ENCODE measurements around the gene PLXND1. TPM values are rescaled to one million over a fixed set of nuclear protein-coding genes. Genes with fewer than 3 reads are reported as not detected.

Gene PLXND1
- total and polyA plus RNA-seq, 2 donors (not counting 1 experiment from before 2014, with no cell fraction given), result 3.3 to 74.4 TPM

- Histone ChIP-seq H4K20me1 (ENCODE audit: control insufficient read depth, insufficient read depth, low read length, poor library complexity, severe bottlenecking) (no peaks in the 10 kb centered on the region), H3K9ac (ENCODE audit: low read length) (no peak overlapping the region), H3K27me3 (replicated peaks in 1 of 4; ENCODE audit: control extremely low read depth in 1 of 4, control insufficient read depth in 3 of 4, insufficient read depth in 4 of 4, low read length in 3 of 4) (peaks cover 0 to 22% (median 7%) of the 10 kb centered on the region in 4 experiments), H2AFZ (ENCODE audit: insufficient read depth, low read depth, low read length, poor library complexity, severe bottlenecking) (no peak overlapping the region), H3K36me3 (replicated peaks in 1 of 2; ENCODE audit: control extremely low read depth in 1 of 2, control insufficient read depth in 1 of 2, extremely low read depth in 1 of 2, insufficient read depth in 2 of 2, low read length in 1 of 2) (no peaks in the 10 kb centered on the region), H3K27ac (ENCODE audit: low read length in 2 of 2) (no peak overlapping the region), H3K9me3 (ENCODE audit: control extremely low read depth in 1 of 3, control insufficient read depth in 2 of 3, insufficient read depth in 1 of 3, low read length in 2 of 3) (peaks cover 0 to 4% (median 0%) of the 10 kb centered on the region in 3 donors), H3K4me2 (replicated peaks; ENCODE audit: low read depth, low read length, poor library complexity, severe bottlenecking) (no peak overlapping the region), H3K4me1 (ENCODE audit: control insufficient read depth in 2 of 2, insufficient read depth in 2 of 2, low read length in 2 of 2) (peaks cover 8 to 20% of the 10 kb centered on the region in 2 donors), H3K79me2 (ENCODE audit: control insufficient read depth, insufficient read depth, low read length) (no peaks in the 10 kb centered on the region), H3K4me3 (ENCODE audit: control extremely low read depth in 1 of 5, extremely low read depth in 1 of 5, insufficient read depth in 1 of 5, low read depth in 2 of 5, low read length in 4 of 5) (no peak overlapping the region)
- Mint-ChIP-seq H3K4me1 (peaks cover 10% of the 10 kb centered on the region), H3K4me3 (no peak overlapping the region), H3K27me3 (peaks cover 8% of the 10 kb centered on the region), H3K27ac (no peak overlapping the region), H3K9me3 (ENCODE audit: insufficient read depth) (no peaks in the 10 kb centered on the region)
- intact Hi-C loops (cut with micrococcal nuclease), result no loop called here
- POLR2A ChIA-PET, result no interaction called here
- TF ChIP-seq CTCF (IDR thresholded peaks at IDR 0.05) (no peak), EZH2 (IDR thresholded peaks at IDR 0.05; ENCODE audit: borderline replicate concordance, insufficient read depth, low read depth, low read length, poor library complexity, severe bottlenecking) (no peak)
- DNase-seq (no peak), ATAC-seq (ENCODE audit: low read depth) (no peak)
- CTCF ChIA-PET, result no interaction called here
- WGBS (ENCODE audit: insufficient coverage), result 96% methylated on average over 8 of the region's 8 CpGs
These were observed 9.8 kb upstream of the PLXND1 start for GRCh38 chr3:129616291-129616690.

DNA sequence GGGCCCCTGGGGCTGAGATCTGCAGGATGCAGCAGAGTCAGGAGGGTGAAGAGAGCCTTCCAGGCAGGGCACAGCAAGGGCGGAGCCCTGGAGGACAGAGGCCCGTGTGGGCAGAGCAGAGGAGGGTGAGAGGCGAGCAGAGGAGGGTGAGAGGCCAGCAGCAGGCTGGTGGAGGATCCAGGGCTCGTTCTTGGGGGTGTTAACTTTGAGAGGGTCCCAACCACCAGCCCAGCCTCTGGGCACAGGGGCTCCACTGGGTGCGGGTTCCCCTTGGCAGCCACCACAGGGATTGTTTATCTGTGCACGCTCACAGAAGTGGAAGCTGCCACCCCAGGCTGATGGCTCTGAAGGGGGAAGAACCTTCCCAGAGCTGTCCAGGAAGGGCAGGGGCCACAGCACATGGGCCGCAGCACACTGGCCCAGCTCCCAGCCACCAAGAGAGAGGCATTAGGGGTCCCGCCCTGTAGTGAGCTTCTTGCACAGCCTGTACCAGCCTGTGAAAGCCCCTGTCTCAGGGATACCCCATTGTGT lies 9.3 kb upstream of the PLXND1 start:
- Histone ChIP-seq H3K4me2 (replicated peaks; ENCODE audit: low read depth, low read length, poor library complexity, severe bottlenecking) (no peak overlapping the region), H3K9ac (ENCODE audit: low read length) (no peak overlapping the region), H3K36me3 (replicated peaks in 1 of 2; ENCODE audit: control extremely low read depth in 1 of 2, control insufficient read depth in 1 of 2, extremely low read depth in 1 of 2, insufficient read depth in 2 of 2, low read length in 1 of 2) (no peaks in the 10 kb centered on the region), H3K9me3 (ENCODE audit: control extremely low read depth in 1 of 3, control insufficient read depth in 2 of 3, insufficient read depth in 1 of 3, low read length in 2 of 3) (peaks cover 0 to 6% (median 0%) of the 10 kb centered on the region in 3 donors), H2AFZ (ENCODE audit: insufficient read depth, low read depth, low read length, poor library complexity, severe bottlenecking) (no peak overlapping the region), H3K27ac (ENCODE audit: low read length in 2 of 2) (no peak overlapping the region), H4K20me1 (ENCODE audit: control insufficient read depth, insufficient read depth, low read length, poor library complexity, severe bottlenecking) (no peaks in the 10 kb centered on the region), H3K27me3 (replicated peaks in 1 of 4; ENCODE audit: control extremely low read depth in 1 of 4, control insufficient read depth in 3 of 4, insufficient read depth in 4 of 4, low read length in 3 of 4) (peaks cover 0 to 22% (median 7%) of the 10 kb centered on the region in 4 experiments), H3K4me3 (ENCODE audit: control extremely low read depth in 1 of 5, extremely low read depth in 1 of 5, insufficient read depth in 1 of 5, low read depth in 2 of 5, low read length in 4 of 5) (no peak overlapping the region), H3K4me1 (ENCODE audit: control insufficient read depth in 2 of 2, insufficient read depth in 2 of 2, low read length in 2 of 2) (peaks cover 8 to 20% of the 10 kb centered on the region in 2 donors), H3K79me2 (ENCODE audit: control insufficient read depth, insufficient read depth, low read length) (no peaks in the 10 kb centered on the region)
- ChIA-PET POLR2A (no interaction called here), CTCF (no interaction called here)
- no peaks in the 10 kb centered on the region for H3K9me3 Mint-ChIP-seq (ENCODE audit: insufficient read depth)
- no peak overlapping the region for H3K4me3 Mint-ChIP-seq
- DNase-seq (no peak), ATAC-seq (ENCODE audit: low read depth) (no peak)
- TF ChIP-seq EZH2 (IDR thresholded peaks at IDR 0.05; ENCODE audit: borderline replicate concordance, insufficient read depth, low read depth, low read length, poor library complexity, severe bottlenecking), result no peak
- no peak for TF ChIP-seq CTCF (IDR thresholded peaks at IDR 0.05)
- H3K27me3 Mint-ChIP-seq, result peaks cover 8% of the 10 kb centered on the region
- WGBS (ENCODE audit: insufficient coverage), result 85% methylated on average over 8 of the region's 8 CpGs
- intact Hi-C loops (cut with micrococcal nuclease), result no loop called here
- H3K4me1 Mint-ChIP-seq, result peaks cover 10% of the 10 kb centered on the region
- H3K27ac Mint-ChIP-seq, result no peak overlapping the region
